HepG2 (cell line): Measurements from ENCODE around the gene TNS1.

Source experiments
- SMC3 ChIP-seq: IDR thresholded peaks from 2 replicates; pipeline ENCODE4 v1.6.1; 2011; ENCODE audit warnings: low read length, improper control_type of control experiment
- SP1 ChIP-seq, 2 experiments: fragments of 450-650 bp in 1 of 2; sonication (generic) in 1 of 2; formaldehyde crosslinking in 1 of 2; IDR thresholded peaks; 2 replicates each; pipeline versions ENCODE4 v1.4.0 to v1.6.1; 2016 to 2020; ENCODE audit warnings: missing genetic modification reagents in 1 of 2
- TAF1 ChIP-seq: sonication (generic); formaldehyde crosslinking; IDR thresholded peaks from 2 replicates; pipeline ENCODE4 v1.4.0; 2020; ENCODE audit warnings: missing genetic modification reagents
- ZNF589 ChIP-seq: sonication (generic); formaldehyde crosslinking; conservative IDR thresholded peaks from 2 replicates; pipeline ENCODE4 v1.8.0; 2022; ENCODE audit warnings: mild to moderate bottlenecking, moderate library complexity, missing genetic modification reagents
- ZNF652 ChIP-seq: IDR thresholded peaks from 2 replicates; pipeline ENCODE4 v1.6.1; 2016; ENCODE audit warnings: low read depth, borderline replicate concordance

GRCh38 chr2:217853301-217853881 is 149.4 kb downstream of the TNS1 start:
- TF ChIP-seq ZNF589 (CRISPR knock-in tag) (no peak), SMC3 (no peak), SP1 (IDR thresholded peaks at IDR 0.05) (no peak), SP1 (CRISPR knock-in tag; IDR thresholded peaks at IDR 0.05) (no peak), TAF1 (CRISPR knock-in tag) (no peak), ZNF652 (CRISPR knock-in tag) (no peak)
